Neuronal stem cell (in vitro differentiated cells): ENCODE measurements around the gene KLK1.

Source experiments
- DNase-seq: peaks from one replicate; pipeline ENCODE4 v3.0.0-alpha.2; 2013; ENCODE audit warnings: low spot score
- H2AFZ ChIP-seq: one replicate; pipeline ENCODE4 v1.6.1; 2013; ENCODE audit warnings: mild to moderate bottlenecking, low read length, inconsistent platforms
- H2AK5ac ChIP-seq: 2 replicates; pipeline ENCODE4 v1.6.1; 2013; ENCODE audit warnings: low read depth, mild to moderate bottlenecking, inconsistent platforms, low read length, moderate library complexity, mixed read lengths
- H2BK120ac ChIP-seq: 2 replicates; pipeline ENCODE4 v1.6.1; 2013; ENCODE audit warnings: low read depth, mild to moderate bottlenecking, inconsistent platforms, low read length, moderate library complexity, mixed read lengths
- H2BK12ac ChIP-seq: one replicate; pipeline ENCODE4 v1.6.1; 2013; ENCODE audit warnings: low read length, inconsistent platforms
- H2BK15ac ChIP-seq: 2 replicates; pipeline ENCODE4 v1.6.1; 2013; ENCODE audit warnings: mild to moderate bottlenecking, low read length, inconsistent platforms, mixed read lengths
- H2BK5ac ChIP-seq: one replicate; pipeline ENCODE4 v1.6.1; 2013; ENCODE audit warnings: inconsistent platforms, mild to moderate bottlenecking, low read length, moderate library complexity
- H3K14ac ChIP-seq: one replicate; pipeline ENCODE4 v1.6.1; 2013; ENCODE audit warnings: low read length, inconsistent platforms
- H3K18ac ChIP-seq: 2 replicates; pipeline ENCODE4 v1.6.1; 2013; ENCODE audit warnings: low read length, inconsistent platforms
- H3K23ac ChIP-seq: 2 replicates; pipeline ENCODE4 v1.6.1; 2013; ENCODE audit warnings: low read depth, mild to moderate bottlenecking, mixed read lengths, low read length, inconsistent platforms; ENCODE audit not compliant: poor library complexity
- H3K27ac ChIP-seq: replicated peaks from 3 replicates; pipeline ENCODE4 v1.5.1; 2013; ENCODE audit warnings: low read length, inconsistent platforms
- H3K27me3 ChIP-seq, 3 experiments: 2 replicates each; pipeline ENCODE4 v1.6.1; 2013; ENCODE audit warnings: low read length in 3 of 3, mild to moderate bottlenecking in 2 of 3, inconsistent platforms in 1 of 3, low read depth in 1 of 3, mixed read lengths in 1 of 3, moderate library complexity in 1 of 3; ENCODE audit not compliant: control insufficient read depth in 3 of 3, insufficient read depth in 3 of 3
- H3K36me3 ChIP-seq, 2 donors: replicated peaks in 1 of 2; 2 replicates each; pipeline ENCODE4 v1.6.1; 2013; ENCODE audit warnings: low read length in 2 of 2; ENCODE audit not compliant: control insufficient read depth in 2 of 2, insufficient read depth in 2 of 2
- H3K4ac ChIP-seq: 2 replicates; pipeline ENCODE4 v1.6.1; 2013; ENCODE audit warnings: inconsistent platforms, mild to moderate bottlenecking, low read length, moderate library complexity
- H3K4me1 ChIP-seq, 2 donors: 1 replicate in 1 of 2; 2 replicates in 1 of 2; pipeline ENCODE4 v1.6.1; 2013; ENCODE audit warnings: low read length in 2 of 2, low read depth in 1 of 2; ENCODE audit not compliant: control insufficient read depth in 2 of 2, insufficient read depth in 1 of 2
- H3K4me2 ChIP-seq: one replicate; pipeline ENCODE4 v1.6.1; 2013; ENCODE audit warnings: mild to moderate bottlenecking, low read length, inconsistent platforms; ENCODE audit not compliant: insufficient read depth, poor library complexity, severe bottlenecking
- H3K4me3 ChIP-seq, 2 donors: 2 replicates each; pipeline ENCODE4 v1.5.1; 2013; ENCODE audit warnings: low read length in 2 of 2, mild to moderate bottlenecking in 2 of 2, inconsistent platforms in 1 of 2, moderate library complexity in 1 of 2
- H3K79me1 ChIP-seq: one replicate; pipeline ENCODE4 v1.6.1; 2013; ENCODE audit warnings: low read depth, mild to moderate bottlenecking, inconsistent platforms, low read length, moderate library complexity
- H3K9ac ChIP-seq: one replicate; pipeline ENCODE4 v1.6.1; 2013; ENCODE audit warnings: mild to moderate bottlenecking, low read depth, low read length, inconsistent platforms; ENCODE audit not compliant: poor library complexity
- H3K9me3 ChIP-seq, 2 donors: replicated peaks in 1 of 2; 2 replicates each; pipeline versions ENCODE3 to v1.6.1; 2013; ENCODE audit warnings: low read length in 2 of 2, mild to moderate bottlenecking in 2 of 2, inconsistent platforms in 1 of 2, low read depth in 1 of 2, mixed read lengths in 1 of 2, moderate library complexity in 1 of 2; ENCODE audit not compliant: control insufficient read depth in 2 of 2, insufficient read depth in 1 of 2
- H4K8ac ChIP-seq: one replicate; pipeline ENCODE4 v1.6.1; 2013; ENCODE audit warnings: low read depth, mild to moderate bottlenecking, inconsistent platforms, low read length, moderate library complexity
- H4K91ac ChIP-seq: one replicate; pipeline ENCODE4 v1.6.1; 2013; ENCODE audit warnings: low read length, low read depth, mild to moderate bottlenecking, inconsistent platforms; ENCODE audit not compliant: poor library complexity
- WGBS, 2 donors: extraction: QIAGEN DNeasy Blood & Tissue Kit; methylation state at CpG; one replicate each; pipeline ENCODE4 v1.1.7; 2013; ENCODE audit warnings: missing lambda C conversion rate in 2 of 2, mixed read lengths in 1 of 2; ENCODE audit not compliant: insufficient read length in 2 of 2, insufficient replicate concordance in 1 of 2; ENCODE audit errors: extremely low coverage in 2 of 2; 5-methylcytosine and 5-hydroxymethylcytosine counted together

KLK1 gene

DNA sequence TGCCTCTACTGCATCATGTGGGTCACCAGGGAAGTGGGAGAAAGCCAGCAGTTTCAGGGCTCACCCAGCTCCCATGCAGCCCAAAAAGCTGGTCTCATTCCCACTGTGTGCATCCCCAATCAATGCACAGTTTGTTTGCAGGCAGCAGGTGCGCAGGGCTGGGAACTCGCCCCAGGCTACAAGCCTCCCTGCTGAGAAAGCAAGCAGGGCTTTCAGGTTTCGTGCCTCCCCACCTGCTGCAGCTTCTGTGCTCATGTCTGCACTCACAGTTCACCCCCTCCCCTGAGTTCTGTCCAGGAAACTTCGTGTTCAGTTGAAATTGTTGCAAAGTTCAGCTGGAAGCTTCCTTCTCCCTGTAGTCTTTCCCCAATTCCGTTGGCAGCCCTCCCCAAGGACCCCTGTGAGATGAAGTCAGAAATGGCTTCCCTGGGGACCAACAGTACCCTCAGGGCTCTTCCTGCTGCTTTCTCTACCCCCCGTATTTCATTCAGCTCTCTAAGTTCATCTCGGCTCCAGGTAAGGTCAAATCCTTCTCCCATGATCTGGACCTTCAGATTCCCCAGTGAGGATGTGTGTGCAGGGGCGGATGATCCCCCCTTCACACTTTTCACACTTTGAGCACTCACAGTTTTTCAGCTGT, 20.8 kb upstream of the KLK1 start:
- Histone ChIP-seq H4K91ac (no peak overlapping the region), H3K4me1 (no peaks in the 10 kb centered on the region), H3K9me3 (peaks cover 0 to 2% of the 10 kb centered on the region in 2 donors), H3K27ac (no peak overlapping the region), H3K4me2 (no peak overlapping the region), H3K4me3 (peak overlapping the region in 1 of 2 donors; percentile 11), H2BK12ac (no peak overlapping the region), H3K9ac (no peak overlapping the region), H4K8ac (no peak overlapping the region), H3K79me1 (no peaks in the 10 kb centered on the region), H2BK15ac (no peak overlapping the region), H3K18ac (no peak overlapping the region), H3K14ac (no peak overlapping the region), H2AK5ac (no peak overlapping the region), H3K27me3 (peaks cover 0 to 4% (median 0%) of the 10 kb centered on the region in 3 experiments), H2BK120ac (no peak overlapping the region), H2AFZ (no peak overlapping the region), H3K36me3 (no peaks in the 10 kb centered on the region), H2BK5ac (no peak overlapping the region), H3K4ac (no peak overlapping the region), H3K23ac (no peak overlapping the region)
- no CpG with 5 or more reads among the region's 8 CpGs for WGBS, 2 donors
- no peak for DNase-seq

DNA sequence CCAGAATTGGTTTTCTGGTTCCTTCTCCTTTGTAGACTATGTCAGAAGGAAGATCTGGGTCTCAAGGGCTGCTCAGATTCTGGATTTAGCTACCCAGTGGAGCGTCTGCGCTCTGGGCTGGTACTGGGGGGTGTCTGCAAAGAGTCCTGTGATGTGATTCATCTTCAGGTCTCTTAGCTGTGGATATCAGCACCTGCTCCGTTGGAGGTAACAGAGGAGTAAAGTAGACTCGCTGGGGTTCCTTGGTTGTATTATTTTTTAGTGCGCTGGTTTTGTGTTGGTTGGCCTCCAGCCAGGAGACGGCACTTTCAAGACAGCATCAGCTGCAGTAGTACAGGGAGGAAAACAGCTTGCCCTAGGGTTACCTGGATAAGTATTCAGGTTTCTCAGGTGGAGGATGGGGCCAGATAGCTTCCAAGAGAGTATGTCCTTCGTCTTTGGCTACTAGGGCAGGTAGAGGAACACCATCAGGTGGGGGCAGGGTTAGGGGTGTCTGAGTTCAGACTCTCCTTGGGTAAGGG, 20.2 kb upstream of the KLK1 start:
- peaks cover 0 to 4% (median 0%) of the 10 kb centered on the region in 3 experiments for H3K27me3 ChIP-seq
- no CpG with 5 or more reads among the region's 7 CpGs for WGBS, 2 donors

GRCh38 chr19:50843205-50843604, 19.6 kb upstream of the KLK1 start:
- no peak overlapping the region for H3K4me3 ChIP-seq
- H3K27me3 ChIP-seq, result peaks cover 0 to 4% (median 0%) of the 10 kb centered on the region in 3 experiments
- no peak overlapping the region for H2AFZ ChIP-seq
- no peak overlapping the region for H3K14ac ChIP-seq
- no peak overlapping the region for H3K9ac ChIP-seq
- no peak overlapping the region for H2AK5ac ChIP-seq
- H3K4ac ChIP-seq, result no peak overlapping the region
- H2BK5ac ChIP-seq, result no peak overlapping the region
- DNase-seq, result no peak
- no peaks in the 10 kb centered on the region for H3K79me1 ChIP-seq
- H3K4me1 ChIP-seq, result peaks cover 0 to 1% of the 10 kb centered on the region in 2 donors
- H2BK120ac ChIP-seq, result no peak overlapping the region
- H3K36me3 ChIP-seq, result no peaks in the 10 kb centered on the region
- WGBS, 2 donors, result no CpG with 5 or more reads among the region's 2 CpGs
- no peak overlapping the region for H4K91ac ChIP-seq
- H3K4me2 ChIP-seq, result no peak overlapping the region
- peaks cover 0 to 2% of the 10 kb centered on the region in 2 donors for H3K9me3 ChIP-seq
- no peak overlapping the region for H2BK12ac ChIP-seq
- no peak overlapping the region for H2BK15ac ChIP-seq
- no peak overlapping the region for H3K18ac ChIP-seq
- H3K27ac ChIP-seq, result no peak overlapping the region
- H3K23ac ChIP-seq, result no peak overlapping the region
- no peak overlapping the region for H4K8ac ChIP-seq

More for the DNA sequence above, 20.2 kb upstream of the KLK1 start:
- Histone ChIP-seq H3K4me2 (no peak overlapping the region), H2BK12ac (no peak overlapping the region), H4K8ac (no peak overlapping the region), H3K27ac (no peak overlapping the region), H3K4me1 (no peaks in the 10 kb centered on the region), H3K79me1 (no peaks in the 10 kb centered on the region), H4K91ac (no peak overlapping the region), H3K18ac (no peak overlapping the region), H3K23ac (no peak overlapping the region), H3K9me3 (peaks cover 0 to 2% of the 10 kb centered on the region in 2 donors), H3K36me3 (no peaks in the 10 kb centered on the region), H2AK5ac (no peak overlapping the region), H3K14ac (no peak overlapping the region), H2AFZ (no peak overlapping the region), H3K4me3 (no peak overlapping the region), H3K9ac (no peak overlapping the region), H2BK120ac (no peak overlapping the region), H3K4ac (no peak overlapping the region), H2BK15ac (no peak overlapping the region), H2BK5ac (no peak overlapping the region)
- no peak for DNase-seq

DNA sequence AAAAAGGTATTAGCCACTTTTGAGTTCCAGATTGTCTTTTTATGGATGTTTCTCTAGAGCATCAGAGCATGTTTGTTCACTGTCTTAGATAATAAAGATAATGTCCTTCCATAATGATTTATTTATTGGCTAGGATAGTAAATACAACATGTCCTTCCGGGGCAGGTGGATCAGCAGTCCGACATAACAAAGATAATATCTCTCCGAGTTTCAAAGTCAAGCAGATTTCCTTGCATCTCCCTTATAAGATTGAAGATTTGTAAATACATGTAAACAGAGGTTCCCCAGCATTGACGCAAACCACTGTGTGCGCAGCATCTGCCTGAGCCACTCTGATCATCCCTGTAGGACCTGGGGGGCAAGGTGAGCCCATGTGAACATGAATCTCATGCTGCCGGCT, 18.5 kb upstream of the KLK1 start:
- WGBS, 2 donors, result no CpG with 5 or more reads among the region's 6 CpGs
- no peaks in the 10 kb centered on the region for H3K79me1 ChIP-seq

More for the DNA sequence above, 18.5 kb upstream of the KLK1 start:
- H2BK5ac ChIP-seq, result no peak overlapping the region
- DNase-seq, result no peak
- peaks cover 0 to 2% of the 10 kb centered on the region in 2 donors for H3K9me3 ChIP-seq
- H2BK15ac ChIP-seq, result no peak overlapping the region
- H3K4ac ChIP-seq, result no peak overlapping the region
- no peak overlapping the region for H2AK5ac ChIP-seq
- no peak overlapping the region for H3K4me2 ChIP-seq
- H3K27ac ChIP-seq, result no peak overlapping the region
- H3K9ac ChIP-seq, result no peak overlapping the region
- H3K27me3 ChIP-seq, result peaks cover 0 to 4% (median 4%) of the 10 kb centered on the region in 3 experiments
- no peak overlapping the region for H4K8ac ChIP-seq
- no peak overlapping the region for H3K14ac ChIP-seq
- H2BK12ac ChIP-seq, result no peak overlapping the region
- no peak overlapping the region for H3K4me3 ChIP-seq
- no peak overlapping the region for H3K23ac ChIP-seq
- no peak overlapping the region for H2BK120ac ChIP-seq
- H4K91ac ChIP-seq, result no peak overlapping the region
- H2AFZ ChIP-seq, result no peak overlapping the region
- H3K36me3 ChIP-seq, result no peaks in the 10 kb centered on the region
- peaks cover 0 to 3% of the 10 kb centered on the region in 2 donors for H3K4me1 ChIP-seq
- H3K18ac ChIP-seq, result no peak overlapping the region
